Chondrocyte (in vitro differentiated cells): Measurements from ENCODE around the gene PCNX2. TPM values are rescaled to one million over a fixed set of nuclear protein-coding genes. Genes with fewer than 3 reads are reported as not detected.

Experiments used
- DNase-seq: peaks from one replicate; pipeline ENCODE4 v3.0.0; 2021; ENCODE audit warnings: mixed read lengths, low spot score
- H3K27ac Mint-ChIP-seq: one replicate; pipeline ENCODE4 v1.8.0; 2021; ENCODE audit warnings: mild to moderate bottlenecking, moderate library complexity, mixed read lengths; ENCODE audit not compliant: unreplicated experiment
- H3K27me3 Mint-ChIP-seq: 2 replicates; pipeline ENCODE4 v1.8.0; 2021; ENCODE audit warnings: low read depth, mixed read lengths
- H3K36me3 Mint-ChIP-seq: 2 replicates; pipeline ENCODE4 v1.8.0; 2021; ENCODE audit warnings: low read depth, mixed read lengths
- H3K4me1 Mint-ChIP-seq: 2 replicates; pipeline ENCODE4 v1.8.0; 2021; ENCODE audit warnings: low read depth, mild to moderate bottlenecking, mixed read lengths
- H3K4me3 Mint-ChIP-seq: one replicate; pipeline ENCODE4 v1.8.0; 2021; ENCODE audit warnings: mild to moderate bottlenecking, moderate library complexity, mixed read lengths; ENCODE audit not compliant: unreplicated experiment
- H3K9me3 Mint-ChIP-seq: 2 replicates; pipeline ENCODE4 v1.8.0; 2021; ENCODE audit warnings: low read depth, mixed read lengths
- total RNA-seq: library from RNA; stranded (reverse); gene quantifications from 3 replicates; pipeline ENCODE4 v1.2.1, GENCODE V29; 2021
- TF ChIP-seq, protein P1 (sequence below): fragments of 200-600 bp; sonication (generic); IDR thresholded peaks from 2 replicates; pipeline ENCODE4 v1.5.0; 2021; ENCODE audit warnings: antibody characterized with exemption, mild to moderate bottlenecking, moderate library complexity

The PCNX2 gene
- total RNA-seq, 1 donor from 2014 or later, result 9.5 TPM

DNA sequence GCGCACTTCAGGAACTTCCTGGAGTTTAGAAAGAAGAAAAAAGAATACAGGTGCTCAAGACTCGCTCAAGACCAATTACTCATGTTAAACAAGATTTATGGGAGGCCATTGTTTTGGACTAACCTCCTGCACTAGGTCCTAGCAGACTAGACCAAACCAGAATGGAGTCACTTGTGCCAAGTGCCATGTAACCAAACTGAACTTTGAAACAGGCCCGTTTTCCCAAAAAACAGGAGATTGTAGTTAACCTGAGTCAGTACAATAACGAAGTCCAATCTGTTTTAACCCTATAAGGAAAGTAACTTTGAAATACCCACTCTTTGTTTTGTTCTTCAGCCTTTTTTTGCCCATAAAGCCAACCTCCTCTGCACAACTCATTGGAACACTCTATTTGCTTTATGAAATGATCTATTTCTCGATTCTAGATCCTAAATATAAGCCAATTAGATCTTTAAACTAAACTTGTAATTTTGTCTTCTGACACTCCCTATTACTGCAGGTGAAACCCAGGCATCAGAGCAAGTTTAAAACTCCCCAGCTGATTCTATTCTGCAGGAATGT lies 345.8 kb downstream of the PCNX2 start:
- peaks cover 2% of the 10 kb centered on the region for H3K9me3 Mint-ChIP-seq
- H3K27me3 Mint-ChIP-seq, result no peaks in the 10 kb centered on the region
- TF ChIP-seq, protein P1, sequence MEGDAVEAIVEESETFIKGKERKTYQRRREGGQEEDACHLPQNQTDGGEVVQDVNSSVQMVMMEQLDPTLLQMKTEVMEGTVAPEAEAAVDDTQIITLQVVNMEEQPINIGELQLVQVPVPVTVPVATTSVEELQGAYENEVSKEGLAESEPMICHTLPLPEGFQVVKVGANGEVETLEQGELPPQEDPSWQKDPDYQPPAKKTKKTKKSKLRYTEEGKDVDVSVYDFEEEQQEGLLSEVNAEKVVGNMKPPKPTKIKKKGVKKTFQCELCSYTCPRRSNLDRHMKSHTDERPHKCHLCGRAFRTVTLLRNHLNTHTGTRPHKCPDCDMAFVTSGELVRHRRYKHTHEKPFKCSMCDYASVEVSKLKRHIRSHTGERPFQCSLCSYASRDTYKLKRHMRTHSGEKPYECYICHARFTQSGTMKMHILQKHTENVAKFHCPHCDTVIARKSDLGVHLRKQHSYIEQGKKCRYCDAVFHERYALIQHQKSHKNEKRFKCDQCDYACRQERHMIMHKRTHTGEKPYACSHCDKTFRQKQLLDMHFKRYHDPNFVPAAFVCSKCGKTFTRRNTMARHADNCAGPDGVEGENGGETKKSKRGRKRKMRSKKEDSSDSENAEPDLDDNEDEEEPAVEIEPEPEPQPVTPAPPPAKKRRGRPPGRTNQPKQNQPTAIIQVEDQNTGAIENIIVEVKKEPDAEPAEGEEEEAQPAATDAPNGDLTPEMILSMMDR, result no peak
- peaks cover 40% of the 10 kb centered on the region for H3K4me1 Mint-ChIP-seq
- H3K36me3 Mint-ChIP-seq, result no peaks in the 10 kb centered on the region
- DNase-seq, result no peak
- H3K4me3 Mint-ChIP-seq, result peak overlapping the region; percentile 91
- H3K27ac Mint-ChIP-seq, result peak overlapping the region; percentile 92

DNA sequence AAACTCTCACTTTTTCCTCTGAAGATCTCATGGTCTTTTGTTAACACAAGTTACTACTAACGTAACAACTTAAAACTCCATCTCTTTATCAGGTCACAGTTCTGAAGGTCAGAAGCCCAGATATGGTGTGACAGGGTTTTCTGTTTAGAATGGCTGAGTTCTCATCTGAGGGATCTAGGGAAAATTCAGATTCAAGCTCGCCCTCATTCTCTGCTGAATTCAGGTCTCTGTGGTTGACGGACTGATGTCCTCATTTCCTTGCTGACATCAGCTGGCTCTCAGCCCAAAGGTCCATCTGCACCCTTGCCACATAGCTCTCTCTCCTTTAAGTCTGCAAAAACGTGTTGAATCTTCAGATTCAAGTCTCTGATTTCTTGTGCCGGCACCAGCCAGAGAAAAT lies 351.2 kb downstream of the PCNX2 start:
- Mint-ChIP-seq H3K36me3 (no peaks in the 10 kb centered on the region), H3K4me3 (no peak overlapping the region), H3K27me3 (no peaks in the 10 kb centered on the region), H3K27ac (no peak overlapping the region), H3K4me1 (peaks cover 3% of the 10 kb centered on the region), H3K9me3 (no peaks in the 10 kb centered on the region)
- TF ChIP-seq, protein P1, result no peak
- DNase-seq, result no peak

- TF ChIP-seq, protein P1, result no peak
- no peaks in the 10 kb centered on the region for H3K36me3 Mint-ChIP-seq
Observed at GRCh38 chr1:232943679-232944252, 351.8 kb downstream of the PCNX2 start.

GRCh38 chr1:232942413-232943294 lies 352.9 kb downstream of the PCNX2 start:
- Mint-ChIP-seq H3K36me3 (no peaks in the 10 kb centered on the region), H3K4me3 (no peak overlapping the region), H3K27ac (no peak overlapping the region), H3K27me3 (peaks cover 3% of the 10 kb centered on the region), H3K4me1 (no peaks in the 10 kb centered on the region), H3K9me3 (no peaks in the 10 kb centered on the region)
- no peak for DNase-seq
- TF ChIP-seq, protein P1, result no peak

More at GRCh38 chr1:232943679-232944252, 351.8 kb downstream of the PCNX2 start:
- Mint-ChIP-seq H3K27ac (no peak overlapping the region), H3K27me3 (no peaks in the 10 kb centered on the region), H3K4me3 (no peak overlapping the region), H3K9me3 (no peaks in the 10 kb centered on the region), H3K4me1 (no peaks in the 10 kb centered on the region)
- no peak for DNase-seq

DNA sequence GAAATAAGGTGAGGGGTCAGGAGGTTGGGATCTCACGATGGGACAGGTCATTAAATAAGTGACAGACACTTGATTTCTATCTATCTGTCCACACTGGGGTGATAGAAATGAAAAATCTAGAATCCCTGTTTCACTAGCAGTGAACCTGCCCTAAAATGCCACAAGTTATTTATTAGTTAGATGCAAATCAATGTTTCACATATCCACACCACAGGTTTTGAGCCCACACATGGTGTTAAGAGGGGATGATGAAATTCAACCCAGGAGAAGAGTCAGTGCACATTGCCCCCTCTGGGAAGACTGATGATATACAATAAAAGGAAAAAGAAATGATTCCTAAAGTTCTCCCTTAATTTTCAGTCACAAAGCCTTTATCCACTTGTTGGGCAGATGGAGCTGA lies 355.3 kb downstream of the PCNX2 start:
- TF ChIP-seq, protein P1, result peak; percentile 12
- no peaks in the 10 kb centered on the region for H3K4me1 Mint-ChIP-seq
- no peak for DNase-seq
- H3K4me3 Mint-ChIP-seq, result no peak overlapping the region
- H3K36me3 Mint-ChIP-seq, result no peaks in the 10 kb centered on the region
- H3K27me3 Mint-ChIP-seq, result peaks cover 3% of the 10 kb centered on the region
- no peaks in the 10 kb centered on the region for H3K9me3 Mint-ChIP-seq
- H3K27ac Mint-ChIP-seq, result no peak overlapping the region
